Embryonic facial prominence (tissue), 1 donor: ENCODE data around the gene ZNF423.
"Not testable (repeated sequence)": the region's sequence is repeated elsewhere in the genome, so short reads cannot be mapped to it uniquely, and the experiment has no call there.

Source experiments
- DNase-seq: peaks from one replicate; pipeline ENCODE4 v3.0.0-alpha.2; 2016; ENCODE audit errors: extremely low spot score

Gene ZNF423

GRCh38 chr16:49855822-49856671 is at the start of gene ZNF423:
Gene ZNF423, minus strand, starts transcription at chr16:49856112. Its CDS starts 338 bp downstream, at chr16:49855774.
- no peak for DNase-seq

GRCh38 chr16:49904348-49905062 is 48.6 kb upstream of the ZNF423 start:
- no peak for DNase-seq

GRCh38 chr16:49902908-49903307 is 47.0 kb upstream of the ZNF423 start:
- DNase-seq, result no peak

- no peak for DNase-seq
Measured at GRCh38 chr16:49901711-49902110, 45.8 kb upstream of the ZNF423 start.

GRCh38 chr16:49900875-49901274 is 45.0 kb upstream of the ZNF423 start:
- no peak for DNase-seq

GRCh38 chr16:49899991-49900695 is 44.2 kb upstream of the ZNF423 start:
- no peak for DNase-seq

GRCh38 chr16:49896447-49896964 is 40.6 kb upstream of the ZNF423 start:
- DNase-seq, result no peak

GRCh38 chr16:49890876-49891275 is 35.0 kb upstream of the ZNF423 start:
- no peak for DNase-seq

- DNase-seq, result no peak
Measured at GRCh38 chr16:49889725-49890397, 33.9 kb upstream of the ZNF423 start.

- DNase-seq, result no peak
Measured at GRCh38 chr16:49886554-49887094, 30.7 kb upstream of the ZNF423 start.

- DNase-seq, result no peak
Measured at GRCh38 chr16:49884033-49885015, 28.4 kb upstream of the ZNF423 start.

GRCh38 chr16:49883076-49884014 is 27.4 kb upstream of the ZNF423 start:
- no peak for DNase-seq

- no peak for DNase-seq
Measured at GRCh38 chr16:49881890-49882289, 26.0 kb upstream of the ZNF423 start.

GRCh38 chr16:49878540-49878939 is 22.6 kb upstream of the ZNF423 start:
- DNase-seq, result not testable (repeated sequence)

GRCh38 chr16:49876716-49877129 is 20.8 kb upstream of the ZNF423 start:
- DNase-seq, result no peak

- no peak for DNase-seq
Measured at GRCh38 chr16:49875806-49876715, 20.1 kb upstream of the ZNF423 start.

GRCh38 chr16:49874613-49875237 is 18.8 kb upstream of the ZNF423 start:
- no peak for DNase-seq
